ENCODE data around the gene ACY1.
"Not testable (repeated sequence)": the region's sequence is repeated elsewhere in the genome, so short reads cannot be mapped to it uniquely, and the experiment has no call there.

ACY1 gene

GRCh38 chr3:52023101-52023770 is 39.9 kb downstream of the ACY1 start:
- no peaks in the 10 kb centered on the region for H3K36me3 Mint-ChIP-seq
- H3K4me1 Mint-ChIP-seq, result peaks cover 37 to 50% of the 10 kb centered on the region in 2 donors
- H3K9me3 Mint-ChIP-seq, result no peaks in the 10 kb centered on the region
- ATAC-seq (replicated peaks) (peak in 1 of 2 donors; percentile 6), DNase-seq (no peak)
- H3K4me3 Mint-ChIP-seq, result no peak overlapping the region
- peak overlapping the region; percentile 11 for H3K27ac Mint-ChIP-seq
- peaks cover 4 to 15% of the 10 kb centered on the region in 2 donors for H3K27me3 Mint-ChIP-seq

- Mint-ChIP-seq H3K36me3 (no peaks in the 10 kb centered on the region), H3K4me1 (peaks cover 37 to 48% of the 10 kb centered on the region in 2 donors), H3K27ac (no peak overlapping the region), H3K9me3 (no peaks in the 10 kb centered on the region), H3K4me3 (no peak overlapping the region), H3K27me3 (peaks cover 4 to 15% of the 10 kb centered on the region in 2 donors)
- ATAC-seq (replicated peaks), result peak; percentile 89 to 91
- peak; percentile 72 for DNase-seq
Measured at GRCh38 chr3:52023860-52024764, 40.8 kb downstream of the ACY1 start.

- ATAC-seq (replicated peaks) (no peak), DNase-seq (no peak)
- H3K36me3 Mint-ChIP-seq, result no peaks in the 10 kb centered on the region
- H3K4me1 Mint-ChIP-seq, result peaks cover 33 to 40% of the 10 kb centered on the region in 2 donors
- no peaks in the 10 kb centered on the region for H3K9me3 Mint-ChIP-seq
- peaks cover 4 to 15% of the 10 kb centered on the region in 2 donors for H3K27me3 Mint-ChIP-seq
- no peak overlapping the region for H3K4me3 Mint-ChIP-seq
- no peak overlapping the region for H3K27ac Mint-ChIP-seq
Measured at GRCh38 chr3:52024765-52025452, 41.6 kb downstream of the ACY1 start.

- no peaks in the 10 kb centered on the region for H3K36me3 Mint-ChIP-seq
- H3K4me3 Mint-ChIP-seq, result no peak overlapping the region
- peaks cover 33 to 38% of the 10 kb centered on the region in 2 donors for H3K4me1 Mint-ChIP-seq
- peaks cover 4 to 15% of the 10 kb centered on the region in 2 donors for H3K27me3 Mint-ChIP-seq
- no peak overlapping the region for H3K27ac Mint-ChIP-seq
- no peaks in the 10 kb centered on the region for H3K9me3 Mint-ChIP-seq
- no peak for ATAC-seq (replicated peaks)
- DNase-seq, result no peak
Measured at GRCh38 chr3:52025453-52025852, 42.1 kb downstream of the ACY1 start.

- Mint-ChIP-seq H3K36me3 (no peaks in the 10 kb centered on the region), H3K27ac (no peak overlapping the region), H3K4me1 (peaks cover 33 to 38% of the 10 kb centered on the region in 2 donors), H3K27me3 (peaks cover 4 to 15% of the 10 kb centered on the region in 2 donors), H3K4me3 (no peak overlapping the region), H3K9me3 (no peaks in the 10 kb centered on the region)
- no peak for ATAC-seq (replicated peaks)
- DNase-seq, result no peak
Measured at GRCh38 chr3:52026041-52026440, 42.7 kb downstream of the ACY1 start.

- DNase-seq (no peak), ATAC-seq (replicated peaks) (no peak)
- H3K27ac Mint-ChIP-seq, result no peak overlapping the region
- H3K9me3 Mint-ChIP-seq, result no peaks in the 10 kb centered on the region
- peaks cover 14 to 16% of the 10 kb centered on the region in 2 donors for H3K4me1 Mint-ChIP-seq
- peaks cover 4 to 15% of the 10 kb centered on the region in 2 donors for H3K27me3 Mint-ChIP-seq
- H3K4me3 Mint-ChIP-seq, result no peak overlapping the region
- no peaks in the 10 kb centered on the region for H3K36me3 Mint-ChIP-seq
Measured at GRCh38 chr3:52028572-52028971, 45.2 kb downstream of the ACY1 start.

- no peaks in the 10 kb centered on the region for H3K36me3 Mint-ChIP-seq
- peaks cover 4 to 15% of the 10 kb centered on the region in 2 donors for H3K27me3 Mint-ChIP-seq
- DNase-seq (no peak), ATAC-seq (replicated peaks) (no peak)
- no peak overlapping the region for H3K27ac Mint-ChIP-seq
- H3K9me3 Mint-ChIP-seq, result no peaks in the 10 kb centered on the region
- H3K4me3 Mint-ChIP-seq, result no peak overlapping the region
- peaks cover 9 to 11% of the 10 kb centered on the region in 2 donors for H3K4me1 Mint-ChIP-seq
Measured at GRCh38 chr3:52029053-52029452, 45.7 kb downstream of the ACY1 start.

- no peak overlapping the region for H3K27ac Mint-ChIP-seq
- no peaks in the 10 kb centered on the region for H3K9me3 Mint-ChIP-seq
- peaks cover 4 to 6% of the 10 kb centered on the region in 2 donors for H3K4me1 Mint-ChIP-seq
- no peak for ATAC-seq (replicated peaks)
- H3K36me3 Mint-ChIP-seq, result no peaks in the 10 kb centered on the region
- peaks cover 0 to 15% of the 10 kb centered on the region in 2 donors for H3K27me3 Mint-ChIP-seq
- DNase-seq, result no peak
- no peak overlapping the region for H3K4me3 Mint-ChIP-seq
Measured at GRCh38 chr3:52029535-52029934, 46.2 kb downstream of the ACY1 start.

GRCh38 chr3:52030714-52031310 is 47.5 kb downstream of the ACY1 start:
- peaks cover under 1 to 2% of the 10 kb centered on the region in 2 donors for H3K4me1 Mint-ChIP-seq
- DNase-seq (no peak), ATAC-seq (replicated peaks) (no peak)
- no peak overlapping the region for H3K27ac Mint-ChIP-seq
- no peak overlapping the region for H3K4me3 Mint-ChIP-seq
- no peaks in the 10 kb centered on the region for H3K9me3 Mint-ChIP-seq
- H3K27me3 Mint-ChIP-seq, result peaks cover 0 to 9% of the 10 kb centered on the region in 2 donors
- no peaks in the 10 kb centered on the region for H3K36me3 Mint-ChIP-seq

- ATAC-seq (replicated peaks), result no peak
- H3K36me3 Mint-ChIP-seq, result no peaks in the 10 kb centered on the region
- no peaks in the 10 kb centered on the region for H3K9me3 Mint-ChIP-seq
- peaks cover 0 to 6% of the 10 kb centered on the region in 2 donors for H3K27me3 Mint-ChIP-seq
- no peak for DNase-seq
- no peak overlapping the region for H3K4me3 Mint-ChIP-seq
- no peak overlapping the region for H3K27ac Mint-ChIP-seq
- H3K4me1 Mint-ChIP-seq, result peaks cover 5 to 10% of the 10 kb centered on the region in 2 donors
Measured at GRCh38 chr3:52031896-52032295, 48.6 kb downstream of the ACY1 start.

GRCh38 chr3:52032702-52033408 is 49.5 kb downstream of the ACY1 start:
- H3K4me1 Mint-ChIP-seq, result peaks cover 5 to 10% of the 10 kb centered on the region in 2 donors
- no peaks in the 10 kb centered on the region for H3K36me3 Mint-ChIP-seq
- ATAC-seq (replicated peaks) (no peak), DNase-seq (no peak)
- H3K27ac Mint-ChIP-seq, result no peak overlapping the region
- peaks cover 0 to 3% of the 10 kb centered on the region in 2 donors for H3K27me3 Mint-ChIP-seq
- no peaks in the 10 kb centered on the region for H3K9me3 Mint-ChIP-seq
- H3K4me3 Mint-ChIP-seq, result no peak overlapping the region

GRCh38 chr3:52033748-52034147 is 50.4 kb downstream of the ACY1 start:
- not testable (repeated sequence) for DNase-seq; H3K27ac Mint-ChIP-seq; H3K36me3 Mint-ChIP-seq; H3K27me3 Mint-ChIP-seq; H3K4me1 Mint-ChIP-seq; ATAC-seq (replicated peaks); H3K4me3 Mint-ChIP-seq; H3K9me3 Mint-ChIP-seq

GRCh38 chr3:52034212-52034611 is 50.9 kb downstream of the ACY1 start:
- Mint-ChIP-seq H3K9me3 (no peaks in the 10 kb centered on the region), H3K27me3 (peaks cover 0 to 7% of the 10 kb centered on the region in 2 donors), H3K36me3 (no peaks in the 10 kb centered on the region), H3K4me3 (no peak overlapping the region), H3K27ac (no peak overlapping the region), H3K4me1 (peaks cover 5 to 10% of the 10 kb centered on the region in 2 donors)
- ATAC-seq (replicated peaks) (no peak), DNase-seq (no peak)

Measured in stimulated activated naive B cell treated with anti-CD40 and anti-IgM and Interleukin-4, amounts not matched to agents 10 μg/mL and 1 μg/mL and 100 μg/mL, for 72 hours (primary cell).